Stimulated activated CD8-positive, alpha-beta memory T cell treated with anti-CD3 and anti-CD28 coated beads, Interleukin-12 subunit alpha, Interleukin-12 subunit beta, amount 100 ng/mL, for 1 hour (primary cell): Measurements from ENCODE around the gene PIEZO2.
"Not testable (repeated sequence)": the region's sequence is repeated elsewhere in the genome, so short reads cannot be mapped to it uniquely, and the experiment has no call there.

Source experiments
- DNase-seq: peaks from one replicate; pipeline ENCODE4 v3.0.0-alpha.2; 2020; ENCODE audit warnings: low read depth

The PIEZO2 gene

DNA sequence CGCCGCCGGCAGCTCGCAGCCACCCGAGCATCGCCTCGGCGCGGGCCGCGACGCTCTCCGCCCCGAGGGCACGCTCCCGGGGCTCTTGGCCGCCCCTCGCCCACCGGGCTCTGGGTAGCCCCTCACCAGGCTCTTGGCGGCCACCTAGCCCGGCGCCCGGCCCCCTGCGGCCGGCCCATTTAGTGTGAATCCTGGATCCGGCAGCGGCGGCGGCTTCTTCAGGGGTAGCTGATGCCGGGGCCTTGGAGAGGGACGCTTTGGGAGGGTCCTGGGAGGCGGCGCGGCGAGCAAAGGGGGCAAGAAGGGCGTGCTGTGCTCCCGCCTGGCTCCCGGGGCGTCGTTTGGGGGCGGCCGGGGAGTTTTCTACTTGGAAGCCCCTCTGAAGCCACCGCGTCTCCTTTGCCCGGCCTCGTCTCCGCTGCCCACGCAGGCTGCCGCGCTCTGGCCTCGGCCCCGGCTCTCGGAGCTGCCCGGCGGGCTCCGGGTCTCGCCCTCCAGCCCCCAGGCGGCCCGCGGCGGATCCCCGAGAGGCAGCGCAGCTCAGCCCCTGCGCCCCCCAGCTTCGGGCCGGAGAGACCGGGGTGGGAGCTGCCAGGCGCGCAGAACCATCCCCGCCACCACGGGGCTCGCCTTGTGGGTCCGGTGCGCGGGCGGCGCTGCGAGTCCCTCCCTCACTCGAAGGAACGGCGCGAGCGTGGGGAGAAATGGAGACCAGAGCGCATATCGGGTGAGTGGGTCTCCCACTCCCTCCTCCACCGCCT is 509 bp downstream of the PIEZO2 start:
- DNase-seq: no peak

- DNase-seq: no peak
Measured at GRCh38 chr18:11147962-11148679, 1.2 kb downstream of the PIEZO2 start.

DNA sequence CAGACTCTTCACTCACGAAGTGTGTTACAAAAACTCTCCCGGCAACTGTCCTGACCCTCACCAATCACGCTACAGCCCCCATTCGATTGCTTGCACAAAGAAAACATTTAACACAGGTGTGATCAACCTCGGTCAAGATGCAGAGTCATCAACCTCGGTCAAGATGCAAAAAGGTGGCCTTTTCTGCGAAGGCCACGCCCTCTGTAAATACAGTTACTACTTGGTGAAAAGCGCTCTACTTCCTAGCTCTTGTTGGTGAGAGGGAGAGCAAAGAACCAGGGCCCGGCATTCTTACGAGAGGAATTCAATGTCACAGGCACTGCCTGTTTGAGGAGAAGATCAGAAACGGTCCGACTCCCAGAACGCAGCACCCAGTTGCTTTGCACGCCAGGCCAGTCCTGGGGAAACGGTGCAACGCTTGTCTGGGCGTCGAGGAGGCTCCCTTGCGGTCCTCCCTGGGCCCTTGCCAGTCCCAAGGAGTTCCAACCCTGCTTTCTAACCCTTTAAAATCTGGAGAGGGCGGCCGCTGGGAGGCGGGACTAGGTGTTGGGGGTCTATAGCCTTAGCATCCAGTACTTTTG is 1.9 kb downstream of the PIEZO2 start:
- no peak for DNase-seq

GRCh38 chr18:11146947-11147345 is 2.4 kb downstream of the PIEZO2 start:
- no peak for DNase-seq

DNA sequence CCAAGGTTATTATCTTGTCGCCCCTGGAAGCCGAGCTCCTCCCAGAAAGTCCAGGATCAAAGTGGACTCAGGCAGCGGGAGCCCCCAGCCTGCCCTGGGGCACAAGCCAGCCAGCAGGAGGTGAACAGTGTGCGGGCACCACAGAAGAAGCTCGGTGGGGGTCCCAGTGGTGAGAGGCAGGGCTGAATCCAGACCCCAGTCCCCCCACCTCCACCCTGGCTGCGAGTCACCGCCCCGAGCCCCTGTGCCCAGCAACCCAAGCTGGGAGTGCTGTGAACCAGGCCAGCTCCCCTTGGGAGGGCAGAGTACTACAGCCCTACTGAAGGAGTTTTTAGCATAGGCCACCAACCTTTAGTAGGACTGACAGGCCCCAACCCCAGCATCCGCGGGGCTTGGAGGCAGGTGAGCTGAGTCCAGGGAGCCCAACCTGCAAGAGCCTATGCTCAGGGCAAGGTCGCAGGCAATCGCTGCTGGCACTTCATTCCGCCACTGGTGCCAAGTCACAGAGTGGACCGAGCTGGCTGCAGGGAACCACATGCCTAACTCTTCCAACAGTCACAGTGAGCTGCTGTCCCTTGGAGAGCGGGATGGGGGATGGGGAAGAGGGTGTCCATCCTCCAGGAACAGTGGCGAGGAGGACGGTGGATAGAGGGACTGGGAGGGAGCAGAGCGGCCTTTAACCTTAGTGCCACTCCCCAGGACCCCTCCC is 3.0 kb downstream of the PIEZO2 start:
- DNase-seq: no peak

DNA sequence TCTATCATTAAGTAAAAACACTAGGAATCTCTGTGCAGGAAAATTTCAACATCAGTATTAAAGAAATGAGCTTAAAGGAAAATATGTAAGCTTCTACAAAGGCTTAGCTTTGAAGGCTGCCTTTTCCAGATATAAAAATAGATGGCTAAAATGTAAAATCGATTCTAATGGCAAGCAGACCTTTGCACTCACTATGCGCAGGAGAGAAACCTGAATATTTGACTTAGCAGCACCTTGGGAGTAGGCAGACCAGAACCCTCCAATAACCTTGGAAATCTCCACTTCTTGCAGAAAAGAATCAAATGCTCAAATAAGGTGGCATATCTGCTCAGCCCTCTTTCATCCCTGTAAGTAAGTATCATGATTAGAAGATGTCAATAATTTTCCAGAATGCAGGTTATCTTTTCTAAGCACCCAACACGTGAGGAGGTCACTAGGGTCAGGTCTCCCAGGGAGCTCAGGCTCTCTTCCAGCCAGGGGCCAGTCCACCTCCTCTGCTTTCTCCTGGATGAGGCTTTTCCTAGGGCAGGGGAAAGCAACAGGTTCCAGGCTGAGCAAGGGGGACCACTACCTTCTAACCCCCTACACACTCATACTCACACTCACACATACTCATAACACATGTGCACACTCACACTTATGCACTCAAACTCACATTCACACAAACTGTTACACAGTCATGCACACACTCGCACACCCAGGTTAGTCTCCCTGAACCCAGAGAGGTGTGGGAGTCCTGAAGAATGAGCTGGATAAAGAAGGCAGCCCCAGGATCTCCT is 3.8 kb downstream of the PIEZO2 start:
- DNase-seq: no peak

DNA sequence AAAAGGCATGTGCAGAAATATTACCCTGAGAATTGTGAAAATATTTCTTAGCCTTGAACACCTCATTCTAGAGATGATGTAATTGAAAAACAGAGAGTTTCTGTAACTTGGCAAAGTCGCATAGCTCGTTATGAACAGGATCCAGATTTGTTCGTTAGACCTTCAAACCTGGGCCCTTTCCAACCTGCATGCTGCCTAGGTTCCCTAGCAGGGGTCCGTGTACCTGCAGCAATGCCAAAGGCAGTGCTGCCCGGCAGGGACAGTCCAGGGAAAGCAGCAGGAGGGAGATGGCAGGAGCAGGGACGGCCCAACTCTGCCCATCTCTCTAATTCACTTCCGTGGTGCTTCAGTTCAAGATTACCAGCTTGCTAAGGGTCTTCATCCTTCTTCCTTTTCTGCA is 12.0 kb downstream of the PIEZO2 start:
- DNase-seq: no peak

DNA sequence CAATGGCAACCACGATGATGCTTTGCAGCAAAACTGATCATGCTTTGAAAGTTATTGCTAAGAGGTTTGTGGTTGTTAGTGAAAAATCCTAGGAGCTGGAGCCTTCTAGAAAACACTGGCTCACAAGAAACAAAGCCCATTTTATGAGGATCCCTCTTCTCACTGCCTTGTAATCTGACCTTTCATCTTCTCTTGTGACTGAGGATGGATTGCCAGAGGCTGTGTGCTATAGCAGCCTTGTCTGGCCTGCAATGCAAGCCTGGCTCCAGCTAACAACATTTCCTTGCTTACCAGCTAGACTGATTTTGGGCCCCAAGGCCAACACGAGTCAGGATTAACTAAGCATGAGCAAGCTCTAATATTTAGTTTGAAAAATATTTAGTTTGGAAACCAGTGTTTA is 13.1 kb downstream of the PIEZO2 start:
- DNase-seq: no peak

DNA sequence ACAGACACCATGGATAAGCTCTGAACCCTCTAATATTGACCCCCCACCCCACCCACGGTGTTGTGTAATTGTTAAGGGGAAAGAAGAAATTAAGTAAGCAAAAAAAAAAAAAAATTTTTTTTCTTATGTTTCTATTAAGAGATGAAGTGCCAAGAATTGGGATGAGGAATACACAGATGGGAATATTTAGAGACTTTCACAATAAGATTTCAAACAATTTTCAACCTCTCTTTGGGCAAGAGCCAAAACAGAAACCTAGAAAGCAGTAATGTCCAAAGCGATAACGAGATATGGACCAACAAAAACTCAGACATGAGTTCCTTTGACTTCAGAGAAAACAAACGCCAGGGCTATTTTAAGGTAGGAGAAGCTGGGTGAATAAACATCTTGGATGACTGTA is 14.4 kb downstream of the PIEZO2 start:
- no peak for DNase-seq

DNA sequence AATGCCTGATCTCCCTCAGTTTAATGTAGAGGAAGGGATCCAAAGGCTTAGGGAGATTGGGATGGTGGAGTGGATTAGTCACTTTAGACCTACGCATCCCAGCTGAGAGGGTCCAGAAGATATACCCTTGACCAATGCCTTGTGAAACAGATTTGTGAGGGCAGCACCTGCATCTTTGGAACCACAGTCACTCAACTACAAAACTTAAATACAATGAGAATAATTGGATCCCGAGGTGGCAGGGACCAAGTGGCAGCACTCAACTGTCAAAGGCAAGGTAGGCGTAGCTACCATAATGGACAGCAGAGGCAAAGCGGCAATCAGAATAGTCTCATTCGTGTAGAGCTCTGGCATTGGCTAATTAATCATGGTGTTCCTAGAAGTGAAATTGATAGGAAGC is 20.3 kb downstream of the PIEZO2 start:
- DNase-seq: not testable (repeated sequence)

DNA sequence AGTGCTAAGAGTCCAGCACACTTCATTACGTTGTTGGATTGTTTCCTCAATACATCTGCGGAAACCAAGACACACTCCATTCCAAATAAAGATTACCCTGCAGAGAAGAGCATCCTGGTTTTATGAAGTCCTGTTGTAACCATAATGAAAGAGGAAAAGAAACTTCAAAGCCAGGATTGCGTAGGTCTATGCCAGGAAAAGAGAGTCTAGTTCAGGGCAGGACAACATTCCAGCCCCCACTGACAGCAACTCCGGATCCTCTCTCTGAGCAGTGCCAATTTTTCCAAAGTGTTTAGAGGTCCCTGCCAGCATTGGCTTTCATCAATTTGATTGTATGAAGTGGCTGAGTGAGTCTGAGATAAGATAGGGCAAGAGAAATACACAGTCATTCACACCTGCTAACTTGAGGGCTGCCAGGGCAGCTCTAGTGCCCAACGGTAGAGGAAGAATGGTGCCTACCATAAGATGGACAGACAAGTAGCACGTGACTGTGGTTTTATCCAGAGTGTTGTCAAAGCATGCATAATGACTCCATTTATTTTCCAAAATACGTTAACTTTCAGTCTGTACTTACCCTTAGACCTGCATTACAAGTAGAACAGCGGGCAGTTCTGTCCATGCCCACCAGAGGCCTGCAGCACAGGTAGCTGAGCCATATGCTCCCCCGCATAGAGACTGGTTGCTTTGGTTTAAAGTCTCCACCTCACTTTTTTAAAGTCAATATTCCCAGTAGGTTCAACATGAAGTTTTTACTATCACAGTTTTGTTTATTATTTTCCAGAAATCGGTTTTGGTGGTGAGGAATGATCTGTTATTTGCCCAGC is 23.7 kb downstream of the PIEZO2 start:
- no peak for DNase-seq

- no peak for DNase-seq
Measured at GRCh38 chr18:11124054-11124453, 25.3 kb downstream of the PIEZO2 start.

GRCh38 chr18:11121443-11121849 is 27.9 kb downstream of the PIEZO2 start:
- DNase-seq: no peak

DNA sequence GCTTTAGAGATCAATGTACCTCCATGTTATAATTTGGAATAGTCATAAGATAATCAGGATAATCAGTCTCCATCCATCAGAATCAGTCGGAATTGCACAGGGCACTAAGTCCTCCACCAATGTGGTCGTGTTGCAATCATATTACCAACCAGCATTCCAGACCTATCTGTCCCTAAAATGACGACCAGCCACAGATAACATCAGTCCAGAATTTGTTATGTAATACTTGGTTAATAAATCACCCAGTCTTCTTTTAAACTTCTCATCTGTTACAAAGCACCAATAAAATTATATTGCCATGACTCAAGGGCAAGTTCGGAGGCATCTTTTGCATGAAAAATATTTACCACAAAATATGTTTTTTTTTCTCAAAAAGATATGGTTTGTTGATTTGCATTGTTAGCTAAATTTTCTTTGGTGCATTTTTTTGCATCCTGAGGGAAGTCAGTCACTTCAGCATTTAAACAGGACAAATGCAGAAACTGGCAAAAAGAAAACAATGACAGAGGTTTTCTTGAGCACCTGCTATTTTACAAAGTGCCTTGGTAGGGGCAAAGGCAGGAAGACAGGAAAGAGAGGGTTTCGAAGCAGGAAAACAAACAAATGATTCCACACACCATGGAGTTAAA is 29.3 kb downstream of the PIEZO2 start:
- DNase-seq: no peak

DNA sequence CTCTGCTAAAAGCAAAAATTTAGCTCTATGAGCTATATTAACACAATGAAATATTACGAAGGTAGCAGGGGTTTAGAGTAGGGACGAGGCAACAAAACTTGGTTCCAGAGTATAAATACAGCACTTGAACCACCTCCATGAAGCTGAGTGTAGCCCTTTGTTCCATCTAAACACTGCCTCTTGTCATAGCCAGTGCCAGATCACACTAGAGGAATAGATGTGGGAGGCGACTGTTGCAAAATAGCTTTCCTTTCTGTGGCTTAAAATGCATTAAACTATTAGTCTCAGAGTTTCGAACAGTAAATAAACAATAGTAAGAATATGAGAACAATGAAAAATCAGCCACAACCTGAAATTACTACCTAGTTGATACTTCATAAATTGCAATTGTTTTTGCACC is 29.8 kb downstream of the PIEZO2 start:
- no peak for DNase-seq

DNA sequence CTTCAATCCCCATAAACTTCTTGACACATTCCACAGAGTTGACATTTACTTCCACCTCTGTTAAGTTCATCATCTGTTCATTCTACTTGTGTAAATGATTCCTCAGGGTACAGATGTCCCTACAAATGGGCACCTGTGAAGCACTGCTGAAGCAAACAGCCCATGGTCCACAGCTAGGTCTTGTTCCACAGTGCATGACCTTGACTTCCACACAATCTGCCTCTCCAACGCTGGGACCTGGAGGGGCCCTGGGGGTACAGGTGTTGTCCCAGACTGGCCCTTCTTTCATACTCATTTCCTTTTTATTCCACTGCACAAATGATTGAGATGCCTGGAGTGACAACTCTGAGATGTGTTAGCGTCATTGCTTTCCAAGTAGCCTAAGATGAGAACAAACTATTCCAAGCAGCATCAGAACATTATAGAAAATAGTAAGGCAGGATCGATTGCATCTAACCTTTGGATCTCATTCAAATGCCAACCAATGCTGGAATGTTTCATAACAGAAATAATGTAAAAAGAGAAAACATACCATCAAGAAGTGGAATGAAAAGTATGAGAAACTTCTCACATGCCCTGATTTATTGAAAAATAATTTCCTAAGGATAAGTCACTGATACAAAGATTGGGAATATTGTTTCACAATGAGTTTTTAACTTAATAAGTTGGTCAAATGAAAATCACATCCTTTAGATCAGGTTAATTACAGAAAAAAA is 31.2 kb downstream of the PIEZO2 start:
- no peak for DNase-seq

GRCh38 chr18:11115276-11115675 is 34.1 kb downstream of the PIEZO2 start:
- DNase-seq: no peak

DNA sequence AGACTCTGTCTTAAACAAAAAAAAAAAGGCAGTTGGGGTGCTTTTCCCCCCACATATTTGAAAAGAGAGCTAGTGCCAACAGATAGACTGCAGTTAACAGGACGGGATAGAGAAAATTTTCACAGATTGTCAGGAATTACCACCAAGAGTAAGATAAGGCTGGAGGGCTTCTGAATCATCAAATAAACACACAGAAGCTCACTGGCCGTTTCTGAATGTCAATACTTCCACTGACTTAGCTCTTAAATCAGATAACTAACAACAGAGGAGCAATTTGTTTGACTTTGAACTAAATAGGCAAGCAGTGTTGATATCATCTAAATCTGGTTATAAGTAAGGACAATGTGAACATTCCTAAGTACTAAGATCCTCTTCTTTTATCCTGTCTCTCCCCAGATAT is 34.7 kb downstream of the PIEZO2 start:
- no peak for DNase-seq

GRCh38 chr18:11113937-11114336 is 35.4 kb downstream of the PIEZO2 start:
- no peak for DNase-seq

DNA sequence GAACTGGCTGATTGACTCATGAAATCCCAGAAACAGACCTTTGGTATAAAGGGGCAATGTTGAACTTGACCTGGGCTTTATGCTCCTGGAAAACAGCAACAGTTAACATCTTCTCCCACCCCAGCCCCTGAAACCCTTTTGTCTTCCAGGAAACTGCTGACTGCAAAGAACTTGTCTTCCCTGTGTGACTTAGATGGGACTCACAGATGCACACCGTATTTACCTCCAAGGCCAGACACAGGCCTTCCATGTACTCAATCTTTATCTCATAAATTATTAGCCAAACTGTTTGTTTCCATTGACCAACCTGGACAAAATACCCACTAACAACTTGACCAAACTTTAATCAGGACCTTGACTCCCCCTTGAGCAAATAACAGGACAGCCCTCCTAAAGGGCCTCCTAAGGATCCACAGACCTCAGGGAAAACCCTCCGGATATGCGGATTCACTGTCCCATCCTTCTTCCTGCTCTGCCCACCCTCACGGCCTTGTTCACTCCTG is 36.3 kb downstream of the PIEZO2 start:
- no peak for DNase-seq
